ENCODE measurements around the gene IGSF9. TPM values are rescaled to one million over a fixed set of nuclear protein-coding genes. Genes with fewer than 3 reads are reported as not detected.

IGSF9 gene
- polyA plus RNA-seq, 3 donors, result 12.7 to 19.9 (median 18.1) TPM

DNA sequence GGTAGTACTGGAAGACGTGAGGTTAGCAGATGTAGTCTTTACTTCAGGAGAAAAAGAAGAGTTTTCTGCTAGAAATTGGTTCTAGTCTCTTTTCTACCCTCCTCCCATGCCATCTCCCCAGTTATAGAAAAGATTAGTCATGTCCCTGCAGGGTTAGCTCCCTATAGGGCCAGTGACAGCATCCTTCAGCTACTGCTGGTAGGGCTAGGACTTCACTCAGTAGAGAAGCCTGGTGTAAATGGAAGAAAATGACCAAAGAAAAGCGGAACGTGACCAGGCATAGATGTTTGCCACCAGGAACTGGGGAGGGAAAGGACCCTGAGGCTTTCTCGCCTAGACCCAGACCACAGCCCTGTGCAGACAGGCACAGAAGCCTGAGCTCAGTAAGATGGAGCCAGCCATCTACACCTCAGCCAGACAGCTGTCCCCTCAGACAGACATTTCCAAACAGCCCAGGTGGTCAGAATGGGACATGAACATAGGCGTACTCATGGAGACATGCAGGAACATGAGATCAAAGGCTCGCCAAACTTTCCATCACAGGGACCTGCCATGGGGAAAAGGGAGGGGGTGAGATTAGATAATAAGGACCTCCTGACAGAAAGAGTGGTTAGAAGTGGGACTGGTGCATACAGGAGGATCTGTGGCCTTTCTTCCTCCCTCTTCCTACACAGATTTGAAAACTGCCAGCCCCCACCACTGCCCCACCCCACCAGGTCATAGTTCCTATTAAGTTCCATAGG lies 32.1 kb upstream of the IGSF9 start:
- DNase-seq (ENCODE audit: extremely low read depth in 1 of 11, low read depth in 9 of 11, low spot score in 4 of 11), result no peak

- DNase-seq (ENCODE audit: extremely low read depth in 1 of 11, low read depth in 9 of 11, low spot score in 4 of 11), result no peak
Observed at GRCh38 chr1:159974350-159974965, 29.0 kb upstream of the IGSF9 start.

- DNase-seq (ENCODE audit: extremely low read depth in 1 of 11, low read depth in 9 of 11, low spot score in 4 of 11), result no peak
Observed at GRCh38 chr1:159973350-159973940, 28.0 kb upstream of the IGSF9 start.

- DNase-seq (ENCODE audit: extremely low read depth in 1 of 11, low read depth in 9 of 11, low spot score in 4 of 11), result no peak
Observed at GRCh38 chr1:159972443-159973205, 27.2 kb upstream of the IGSF9 start.

GRCh38 chr1:159970932-159971342 lies 25.5 kb upstream of the IGSF9 start:
- DNase-seq (ENCODE audit: extremely low read depth in 1 of 11, low read depth in 9 of 11, low spot score in 4 of 11), result no peak

GRCh38 chr1:159968901-159969300 lies 23.5 kb upstream of the IGSF9 start:
- no peak for DNase-seq (ENCODE audit: extremely low read depth in 1 of 11, low read depth in 9 of 11, low spot score in 4 of 11)

- DNase-seq (ENCODE audit: extremely low read depth in 1 of 11, low read depth in 9 of 11, low spot score in 4 of 11), result no peak
Observed at GRCh38 chr1:159965263-159965662, 19.9 kb upstream of the IGSF9 start.

DNA sequence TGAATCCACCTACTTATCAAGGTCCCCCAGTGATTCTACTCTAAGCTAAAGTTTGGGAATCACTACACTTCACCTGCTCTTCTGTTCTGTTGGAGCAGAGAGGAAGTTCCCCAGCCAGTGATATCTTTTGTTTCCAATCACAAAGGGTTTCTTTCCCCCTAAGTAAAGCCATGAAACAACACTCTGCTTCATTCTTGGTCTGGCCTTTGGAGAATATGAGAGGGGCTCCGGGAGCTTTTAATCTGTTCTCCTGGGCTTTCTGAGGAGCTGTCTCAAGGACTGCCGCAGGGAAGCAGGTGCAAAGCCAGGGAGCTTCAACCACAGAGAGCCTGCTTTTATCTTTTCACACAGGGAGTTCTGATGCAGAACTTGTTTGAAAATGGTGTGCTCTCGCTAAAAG lies 18.7 kb upstream of the IGSF9 start:
- no peak for DNase-seq (ENCODE audit: extremely low read depth in 1 of 11, low read depth in 9 of 11, low spot score in 4 of 11)

GRCh38 chr1:159962176-159962575 lies 16.8 kb upstream of the IGSF9 start:
- no peak for DNase-seq (ENCODE audit: extremely low read depth in 1 of 11, low read depth in 9 of 11, low spot score in 4 of 11)

- no peak for DNase-seq (ENCODE audit: extremely low read depth in 1 of 11, low read depth in 9 of 11, low spot score in 4 of 11)
Observed at GRCh38 chr1:159961636-159962035, 16.2 kb upstream of the IGSF9 start.

DNA sequence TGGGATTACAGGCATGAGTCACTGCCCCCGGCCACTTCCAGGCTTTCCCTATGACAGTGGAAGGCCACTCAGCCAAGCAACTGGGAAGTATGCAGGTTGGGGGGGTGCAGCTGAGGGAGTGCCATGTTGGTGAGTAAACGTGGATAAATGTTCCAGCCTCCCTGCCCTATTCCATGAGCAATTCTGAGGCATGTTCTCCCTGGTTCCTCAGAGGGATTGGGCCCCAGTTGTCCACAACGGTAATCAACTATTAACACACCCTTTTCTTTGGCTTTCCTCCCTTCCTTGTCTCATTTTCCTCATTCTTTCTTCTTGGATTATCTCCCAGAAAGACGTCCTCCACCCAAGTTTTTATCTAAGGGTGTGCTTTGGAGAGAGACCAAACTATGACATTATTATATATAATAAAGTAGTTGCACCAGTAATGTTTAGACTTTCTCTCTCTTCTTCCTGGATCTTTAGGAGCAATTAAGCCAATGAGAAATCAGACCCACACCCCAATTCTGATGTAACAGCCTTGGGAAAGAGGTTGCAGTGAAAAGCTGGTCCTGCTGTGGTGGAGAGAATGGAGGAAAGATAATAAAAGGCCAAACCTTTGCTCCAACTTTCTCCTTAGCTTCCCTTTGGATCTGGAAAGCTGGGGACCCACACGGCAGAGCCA lies 15.4 kb upstream of the IGSF9 start:
- DNase-seq (ENCODE audit: extremely low read depth in 1 of 11, low read depth in 9 of 11, low spot score in 4 of 11), result no peak

GRCh38 chr1:159959451-159959850 lies 14.0 kb upstream of the IGSF9 start:
- no peak for DNase-seq (ENCODE audit: extremely low read depth in 1 of 11, low read depth in 9 of 11, low spot score in 4 of 11)

DNA sequence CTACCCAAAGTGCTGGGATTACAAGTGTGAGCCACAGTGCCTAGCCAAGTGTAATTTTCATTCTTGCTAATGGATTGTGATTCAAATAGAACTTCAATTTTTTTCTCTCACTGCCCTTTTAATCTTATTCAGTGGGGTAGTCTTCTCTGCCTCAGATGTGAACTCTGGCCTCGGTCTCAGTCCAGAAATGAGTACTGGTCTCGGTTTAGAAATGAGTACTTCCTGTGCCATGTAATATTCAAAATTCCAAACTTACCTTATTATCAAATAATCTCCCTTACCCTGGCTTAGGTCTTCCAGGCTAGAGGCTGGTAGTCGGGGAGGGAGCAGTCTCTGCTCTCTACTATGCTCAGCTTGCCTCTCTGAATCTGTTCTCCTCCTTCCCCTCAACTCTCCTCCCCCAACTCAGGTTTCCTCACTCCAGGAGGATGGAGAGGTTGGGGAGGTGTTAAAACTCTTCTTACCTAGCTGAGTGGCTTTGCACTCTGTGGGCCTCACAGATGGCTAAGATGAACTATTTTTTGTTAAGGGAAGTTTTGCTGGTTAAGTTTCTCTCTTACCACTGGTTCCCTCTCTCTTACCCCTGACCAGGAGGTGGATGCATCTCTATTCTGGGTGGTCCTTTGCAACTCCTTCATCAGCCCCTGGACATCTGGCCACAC lies 13.4 kb upstream of the IGSF9 start:
- no peak for DNase-seq (ENCODE audit: extremely low read depth in 1 of 11, low read depth in 9 of 11, low spot score in 4 of 11)

GRCh38 chr1:159957824-159958268 lies 12.4 kb upstream of the IGSF9 start:
- no peak for DNase-seq (ENCODE audit: extremely low read depth in 1 of 11, low read depth in 9 of 11, low spot score in 4 of 11)

DNA sequence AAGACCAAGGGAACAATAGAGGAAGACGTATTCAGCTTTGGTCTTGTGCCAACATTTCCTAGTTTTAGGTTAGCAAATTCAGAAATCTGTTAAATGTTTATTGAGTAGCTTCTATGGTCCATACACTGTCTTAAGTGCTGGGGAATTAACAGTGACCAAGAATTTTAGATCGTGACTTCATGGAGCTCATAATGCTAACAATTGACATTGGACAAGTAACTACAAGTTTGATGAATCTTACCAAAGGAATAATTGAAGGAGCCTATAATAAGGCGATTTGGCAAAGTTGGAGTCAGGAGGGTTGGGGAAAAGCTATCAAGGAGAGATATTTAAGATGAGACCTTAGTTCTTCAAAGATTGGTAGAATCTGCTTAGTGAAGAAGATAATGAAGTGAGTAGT lies 10.0 kb upstream of the IGSF9 start:
- no peak for DNase-seq (ENCODE audit: extremely low read depth in 1 of 11, low read depth in 9 of 11, low spot score in 4 of 11)

GRCh38 chr1:159953536-159954515 lies 8.4 kb upstream of the IGSF9 start, which contains the start of gene SLAMF9:
Gene SLAMF9, minus strand, starts transcription at chr1:159954237. Its CDS starts 100 bp downstream, at chr1:159954137.
- DNase-seq (ENCODE audit: extremely low read depth in 1 of 11, low read depth in 9 of 11, low spot score in 4 of 11), result no peak

- no peak for DNase-seq (ENCODE audit: extremely low read depth in 1 of 11, low read depth in 9 of 11, low spot score in 4 of 11)
Observed at GRCh38 chr1:159952932-159953331, 7.5 kb upstream of the IGSF9 start.
